MM.1S (cell line): ENCODE results near the gene LRRC4C.

Experiments used
- EZH2 ChIP-seq: fragments of 300-600 bp; sonication (generic); optimal IDR thresholded peaks from 2 replicates; pipeline ENCODE3; 2017; ENCODE audit warnings: low read depth, mild to moderate bottlenecking, antibody characterized with exemption, low read length, mixed read lengths
- EZH2phosphoT487 ChIP-seq: fragments of 300-600 bp; sonication (generic); IDR thresholded peaks from 2 replicates; pipeline ENCODE4 v1.6.1; 2018; ENCODE audit warnings: antibody characterized with exemption, low read length
- TF ChIP-seq, protein P1 (sequence below): fragments of 300-600 bp; sonication (generic); IDR thresholded peaks from 2 replicates; pipeline ENCODE4 v1.5.1; 2016; ENCODE audit warnings: antibody characterized with exemption, low read length, mixed read lengths

DNA sequence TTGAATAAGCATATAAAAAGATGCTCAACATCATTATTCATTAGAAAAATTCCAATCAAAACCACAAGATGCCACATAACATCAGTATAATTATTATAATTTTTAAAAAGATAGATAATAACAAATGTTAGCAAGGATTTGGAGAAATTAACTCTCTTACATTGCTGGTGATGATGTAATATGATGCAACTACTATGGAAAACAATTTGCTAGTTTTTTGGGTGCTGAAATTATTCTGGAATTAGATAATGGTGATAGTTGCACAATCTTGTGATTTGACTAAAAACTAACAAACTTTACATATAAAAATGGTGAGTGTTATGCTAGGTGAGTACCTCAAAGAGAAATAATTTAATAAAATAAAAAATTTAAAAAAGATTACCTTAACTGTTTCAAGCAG lies 412.2 kb downstream of the LRRC4C start:
- TF ChIP-seq, protein P1, sequence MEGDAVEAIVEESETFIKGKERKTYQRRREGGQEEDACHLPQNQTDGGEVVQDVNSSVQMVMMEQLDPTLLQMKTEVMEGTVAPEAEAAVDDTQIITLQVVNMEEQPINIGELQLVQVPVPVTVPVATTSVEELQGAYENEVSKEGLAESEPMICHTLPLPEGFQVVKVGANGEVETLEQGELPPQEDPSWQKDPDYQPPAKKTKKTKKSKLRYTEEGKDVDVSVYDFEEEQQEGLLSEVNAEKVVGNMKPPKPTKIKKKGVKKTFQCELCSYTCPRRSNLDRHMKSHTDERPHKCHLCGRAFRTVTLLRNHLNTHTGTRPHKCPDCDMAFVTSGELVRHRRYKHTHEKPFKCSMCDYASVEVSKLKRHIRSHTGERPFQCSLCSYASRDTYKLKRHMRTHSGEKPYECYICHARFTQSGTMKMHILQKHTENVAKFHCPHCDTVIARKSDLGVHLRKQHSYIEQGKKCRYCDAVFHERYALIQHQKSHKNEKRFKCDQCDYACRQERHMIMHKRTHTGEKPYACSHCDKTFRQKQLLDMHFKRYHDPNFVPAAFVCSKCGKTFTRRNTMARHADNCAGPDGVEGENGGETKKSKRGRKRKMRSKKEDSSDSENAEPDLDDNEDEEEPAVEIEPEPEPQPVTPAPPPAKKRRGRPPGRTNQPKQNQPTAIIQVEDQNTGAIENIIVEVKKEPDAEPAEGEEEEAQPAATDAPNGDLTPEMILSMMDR = no peak
- TF ChIP-seq EZH2phosphoT487 = no peak
- TF ChIP-seq EZH2 = no peak
